Stimulated activated CD4-positive, alpha-beta T cell treated with anti-CD3 and anti-CD28 coated beads, TNF-alpha, amount 100 ng/mL, for 48 hours (primary cell): ENCODE measurements around the gene ERVFRD-1.
"Not testable (repeated sequence)": the region's sequence is repeated elsewhere in the genome, so short reads cannot be mapped to it uniquely, and the experiment has no call there.

ENCODE experiments used
- DNase-seq, 3 donors: peaks; one replicate each; pipeline ENCODE4 v3.0.0-alpha.2; 2020; ENCODE audit warnings: low read depth in 3 of 3

The ERVFRD-1 gene

DNA sequence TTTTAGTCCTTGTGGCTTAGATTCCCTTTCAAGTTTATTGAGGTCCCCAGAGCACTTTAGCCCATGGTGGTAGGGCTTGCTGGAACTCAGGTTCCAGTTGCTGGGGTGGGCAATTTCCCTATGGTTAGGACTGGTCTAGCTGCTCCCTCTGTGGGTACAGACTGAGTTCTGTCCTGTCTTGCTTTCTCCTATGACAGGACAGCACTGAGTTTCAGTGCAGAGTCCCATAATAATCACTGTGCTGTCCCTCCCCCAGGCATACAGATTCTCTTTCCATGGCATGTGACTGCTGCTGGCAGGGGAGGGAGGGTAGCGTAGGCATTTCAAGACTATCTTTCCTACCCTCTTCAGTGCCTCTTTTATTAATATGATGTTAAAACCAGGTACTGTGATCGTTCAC lies 17.1 kb upstream of the ERVFRD-1 start:
- no peak for DNase-seq

DNA sequence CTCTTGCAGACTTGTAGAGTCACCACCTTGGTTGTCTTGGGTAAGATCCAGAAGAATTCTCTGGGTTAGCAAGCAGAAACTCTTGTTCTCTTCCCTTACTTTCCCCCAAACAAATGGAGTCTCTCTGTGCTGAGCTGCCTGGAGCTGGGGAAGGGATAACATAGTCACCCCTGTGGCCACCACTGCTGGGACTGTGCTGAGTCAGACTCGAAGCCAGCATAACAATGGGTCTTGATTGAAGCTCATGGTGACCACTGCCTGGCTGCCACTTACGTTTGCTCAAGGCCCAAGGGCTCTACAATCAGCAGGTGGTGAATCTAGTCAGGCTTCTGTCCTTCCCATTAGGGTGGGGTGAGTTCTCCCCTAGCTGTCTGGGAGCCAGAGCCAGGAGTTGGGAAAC lies 15.4 kb upstream of the ERVFRD-1 start:
- no peak for DNase-seq

DNA sequence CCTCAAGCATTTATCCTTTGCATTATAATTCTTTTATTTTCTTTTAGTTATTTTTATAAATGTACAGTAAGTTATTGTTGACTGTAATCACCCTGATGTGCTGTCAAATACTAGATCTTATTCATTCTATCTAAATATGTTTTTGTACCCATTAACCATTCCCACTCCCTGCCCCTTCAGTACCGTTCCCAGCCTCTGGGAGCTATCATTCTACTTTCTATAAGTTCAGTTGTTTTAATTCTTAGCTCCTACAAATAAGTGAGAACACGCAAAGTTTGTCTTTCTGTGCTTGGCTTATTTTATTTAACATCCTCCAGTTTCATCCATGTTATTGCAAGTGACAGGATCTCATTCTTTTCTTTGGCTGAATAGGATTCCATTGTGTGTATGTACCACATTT lies 12.5 kb upstream of the ERVFRD-1 start:
- no peak for DNase-seq

DNA sequence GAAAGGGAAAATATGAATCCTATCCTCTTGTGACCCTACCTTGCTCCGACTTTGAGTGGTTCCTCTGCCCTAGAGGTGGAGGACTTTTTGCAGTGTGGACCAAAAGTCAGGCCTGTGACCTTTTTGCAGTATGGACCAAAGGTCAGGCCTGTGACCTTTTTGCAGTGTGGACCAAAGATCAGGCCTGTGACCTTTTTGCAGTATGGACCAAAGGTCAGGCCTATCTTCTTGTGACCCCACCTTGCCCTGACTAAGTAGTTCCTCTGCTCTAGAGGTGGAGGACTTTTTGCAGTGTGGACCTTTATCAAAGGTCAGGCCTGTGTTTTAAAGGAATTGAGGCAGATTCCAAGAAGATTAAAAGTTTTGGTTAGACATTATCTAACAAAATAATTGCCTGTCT lies 10.9 kb upstream of the ERVFRD-1 start:
- no peak for DNase-seq

DNA sequence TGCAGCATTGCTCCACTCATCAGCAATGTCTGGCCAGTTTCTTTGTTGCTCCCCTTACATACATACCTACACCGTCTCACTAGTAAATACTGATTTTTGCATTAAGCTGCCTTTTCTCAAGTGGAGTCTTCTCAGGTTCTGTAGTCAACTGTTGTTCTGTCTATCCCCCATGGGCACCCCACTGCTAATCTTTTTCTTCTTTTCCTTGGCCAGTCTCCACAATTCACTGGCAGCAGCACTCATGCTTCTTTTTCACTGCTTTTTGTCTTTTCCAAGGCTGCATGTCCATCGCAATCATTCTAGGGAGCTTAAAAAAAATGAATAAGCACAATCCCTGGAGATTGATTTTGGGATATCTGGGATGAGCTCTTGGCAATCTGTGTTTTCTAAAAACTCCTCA lies 10.3 kb upstream of the ERVFRD-1 start:
- no peak for DNase-seq

DNA sequence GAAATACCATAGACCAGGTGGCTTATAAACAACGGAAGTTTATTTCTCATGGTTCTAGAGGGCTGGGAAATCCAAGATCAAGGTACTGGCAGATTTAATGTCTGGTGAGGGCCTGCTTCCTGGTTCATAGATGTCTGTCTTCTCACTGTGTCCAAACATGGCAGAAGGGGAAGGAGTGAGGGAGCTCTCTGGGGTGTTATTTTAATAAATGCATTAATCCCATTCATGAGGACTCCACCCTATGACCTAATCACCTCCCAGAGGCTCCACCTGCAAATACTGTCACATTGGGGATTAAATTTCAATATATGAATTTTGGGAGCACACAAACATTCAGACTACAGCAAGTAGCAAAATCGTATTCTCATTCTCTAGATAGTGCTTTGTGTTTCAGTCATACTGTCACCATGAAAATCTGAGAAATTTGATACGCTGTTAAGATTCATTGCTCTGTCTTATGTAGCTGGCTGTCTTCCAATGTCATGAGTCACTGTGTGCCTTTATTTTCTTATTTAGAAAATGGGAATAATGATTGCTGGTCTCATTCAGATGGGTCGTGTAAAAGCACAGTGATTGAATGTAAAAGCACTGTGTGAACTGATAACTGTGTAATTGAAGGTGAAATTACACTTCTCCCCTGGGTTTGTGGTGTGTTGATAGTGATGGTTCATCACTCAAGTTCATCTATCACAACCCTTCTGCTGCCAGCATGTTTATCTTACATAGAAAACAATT lies 8.9 kb upstream of the ERVFRD-1 start:
- no peak for DNase-seq

DNA sequence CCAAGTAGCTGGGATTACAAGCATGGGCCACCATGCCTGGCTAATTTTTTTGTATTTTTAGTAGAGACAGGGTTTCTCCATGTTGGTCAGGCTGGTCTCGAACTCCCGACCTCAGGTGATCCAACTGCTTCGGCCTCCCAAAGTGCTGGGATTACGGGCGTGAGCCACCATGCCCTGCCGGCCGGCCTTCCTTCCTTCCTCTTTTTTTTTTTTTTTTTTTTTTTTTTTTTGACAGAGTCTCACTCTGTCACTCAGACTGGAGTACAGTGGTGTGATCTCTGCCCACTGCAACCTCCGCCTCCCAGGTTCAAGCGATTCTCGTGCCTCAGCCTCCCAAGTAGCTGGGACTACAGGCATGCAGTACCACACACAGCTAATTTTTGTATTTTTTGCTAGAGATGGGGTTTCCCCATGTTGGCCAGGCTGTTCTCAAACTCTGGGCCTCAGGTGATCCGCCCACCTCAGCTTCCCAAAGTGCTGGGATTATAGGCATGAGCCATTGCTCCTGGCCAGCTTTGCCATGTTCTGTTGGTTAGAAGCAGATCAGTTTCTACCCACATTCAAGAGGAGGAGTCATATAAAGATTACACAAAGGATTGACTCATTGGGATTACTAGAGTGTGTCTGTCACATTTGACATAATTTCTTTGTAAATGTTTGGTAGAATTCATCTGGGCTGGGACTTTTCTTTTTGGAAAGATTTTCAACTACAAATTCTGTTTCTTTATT lies 4.4 kb upstream of the ERVFRD-1 start:
- peak in 2 of 3 donors; percentile 27 to 28 for DNase-seq

DNA sequence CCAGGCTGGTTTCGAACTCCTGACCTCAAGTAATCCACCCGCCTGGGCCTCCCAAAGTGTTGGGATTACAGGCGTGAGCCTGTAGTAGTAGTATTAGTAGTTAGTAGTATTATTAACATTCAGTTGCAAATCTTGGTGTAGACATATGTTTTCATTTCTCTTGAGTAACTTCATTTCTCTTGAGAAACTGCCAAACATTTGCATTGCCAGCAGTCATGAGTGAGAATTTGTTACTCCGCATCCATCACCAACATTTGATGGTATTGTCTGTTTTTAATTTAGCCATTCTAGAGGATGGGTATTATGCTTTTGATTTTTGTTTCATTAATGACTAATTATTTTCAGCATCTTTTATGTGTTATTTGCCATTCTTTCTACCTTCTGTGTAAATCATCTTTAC lies 1.5 kb upstream of the ERVFRD-1 start:
- DNase-seq: no peak

DNA sequence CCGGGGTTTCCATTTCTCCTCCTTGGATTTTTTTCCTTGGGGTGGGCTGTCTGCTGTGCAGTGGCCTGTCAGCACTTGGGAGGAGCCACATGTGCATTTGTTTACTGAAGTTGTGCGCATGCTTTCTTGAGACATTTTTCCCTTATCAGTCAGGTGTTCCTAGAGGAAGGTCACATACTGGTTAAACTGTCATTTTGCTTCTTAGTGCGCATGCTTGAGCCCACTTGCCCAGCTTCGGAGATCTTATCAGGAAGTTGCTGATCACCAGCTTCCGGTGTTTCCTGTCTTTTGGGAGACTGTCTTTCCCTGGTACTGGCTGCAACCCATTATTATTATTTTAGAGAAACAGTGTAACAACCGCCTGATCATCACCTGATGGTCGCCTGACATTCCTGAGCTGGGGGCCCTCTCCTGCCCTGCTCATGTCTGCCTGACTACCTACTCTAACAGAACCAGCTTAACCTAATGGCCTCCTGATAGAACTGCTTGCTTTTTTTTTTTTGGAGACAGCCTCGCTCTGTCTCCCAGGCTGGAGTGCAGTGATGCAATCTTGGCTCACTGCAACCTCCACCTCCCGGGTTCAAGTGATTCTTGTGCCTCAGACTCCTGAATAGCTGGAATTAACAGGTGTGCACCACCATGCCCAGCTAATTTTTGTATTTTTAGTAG lies 378 bp upstream of the ERVFRD-1 start:
- DNase-seq: no peak

DNA sequence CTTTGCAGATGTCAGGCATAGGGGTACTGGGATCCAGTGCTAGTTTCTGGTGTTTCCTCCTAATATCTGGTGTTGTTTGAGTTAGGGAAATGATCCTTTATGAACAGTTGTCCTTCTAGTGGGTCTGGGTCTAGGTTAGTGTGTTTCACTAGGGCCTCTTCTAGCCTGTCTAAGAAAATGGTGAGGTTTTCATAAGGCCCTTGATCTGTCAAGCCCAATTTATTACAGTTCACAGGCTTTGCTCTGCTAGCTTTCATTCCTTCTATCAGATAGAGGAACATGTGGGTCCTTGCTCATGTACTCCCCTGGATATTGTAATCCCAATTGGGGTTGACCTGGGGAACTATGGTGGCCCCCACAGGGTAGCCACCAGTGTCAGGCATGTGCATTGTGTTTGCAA lies 2.8 kb downstream of the ERVFRD-1 start:
- DNase-seq: no peak

DNA sequence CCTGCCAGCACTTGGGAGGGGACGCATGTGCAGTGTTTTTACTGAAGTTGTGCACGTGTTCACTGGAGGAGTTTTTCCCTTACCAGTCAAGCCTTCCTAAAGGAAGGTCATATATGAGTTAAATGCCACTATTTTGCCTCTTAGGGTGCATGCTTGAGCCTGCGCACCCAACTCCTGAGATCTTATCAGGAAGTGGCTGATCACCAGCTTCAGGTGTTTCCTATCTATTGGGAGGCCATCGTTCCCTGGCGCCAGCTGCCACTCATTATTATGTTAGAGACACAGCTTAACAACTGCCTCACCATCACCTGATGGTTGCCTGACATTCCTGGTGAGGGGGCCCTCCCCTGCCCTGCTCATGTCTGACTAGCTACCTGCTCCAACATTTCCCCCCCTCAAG lies 8.5 kb downstream of the ERVFRD-1 start:
- DNase-seq: no peak

DNA sequence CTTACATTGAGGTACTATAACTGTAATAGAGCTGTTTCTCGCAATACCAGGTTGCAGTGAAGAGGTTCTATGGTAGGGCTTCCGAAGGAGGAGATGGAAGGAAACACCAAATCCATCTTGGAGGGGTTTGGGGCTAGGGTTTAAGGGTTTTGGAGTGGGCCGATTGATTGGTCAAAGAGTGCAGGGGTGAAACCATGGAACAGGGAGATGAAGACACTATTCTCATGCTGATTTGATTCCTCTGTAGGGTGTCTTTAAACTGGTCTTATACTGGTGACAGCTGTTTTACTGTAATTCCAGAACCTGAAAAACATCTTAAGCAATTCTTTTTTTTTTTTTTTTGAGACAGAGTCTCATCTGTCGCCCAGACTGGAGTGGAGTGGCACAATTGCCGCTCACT lies 10.1 kb downstream of the ERVFRD-1 start:
- DNase-seq: no peak

DNA sequence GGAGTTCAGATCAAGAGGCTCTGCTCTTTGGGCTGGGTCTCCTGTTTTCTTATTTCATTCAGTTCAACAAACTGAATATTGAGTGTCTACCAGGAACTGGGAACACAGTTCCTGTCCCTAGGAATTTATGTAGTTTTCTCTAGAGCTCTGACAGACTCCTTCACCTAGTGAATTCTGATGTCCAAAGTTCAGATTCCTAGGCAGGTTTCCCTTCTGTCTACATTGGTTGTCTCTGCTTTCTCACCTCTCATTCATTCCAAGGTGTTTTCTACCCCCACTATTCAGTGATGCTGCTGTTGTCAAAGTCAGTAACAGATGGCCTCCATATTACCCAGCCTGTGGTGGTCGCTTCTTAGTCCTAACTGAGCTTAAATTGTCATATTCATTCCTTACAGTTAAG lies 13.5 kb downstream of the ERVFRD-1 start:
- DNase-seq: no peak

DNA sequence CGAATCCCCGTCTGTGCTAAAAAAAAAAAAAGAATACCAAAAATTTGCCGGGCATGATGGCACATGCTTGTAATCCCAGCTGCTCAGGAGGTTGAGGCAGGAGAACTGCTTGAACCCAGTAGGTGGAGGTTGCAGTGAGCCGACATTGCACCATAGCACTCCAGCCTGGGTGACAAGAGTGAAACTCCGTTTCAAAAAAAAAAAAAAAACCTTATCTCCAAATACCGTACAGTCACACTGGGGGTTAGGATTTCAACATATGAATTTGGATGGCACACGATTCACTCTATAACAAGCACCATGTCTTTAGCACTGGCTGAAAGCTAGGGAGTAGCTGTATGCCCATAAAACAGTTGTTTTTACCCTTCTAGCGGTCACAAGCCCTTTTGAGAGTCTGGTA lies 14.0 kb downstream of the ERVFRD-1 start:
- no peak for DNase-seq

DNA sequence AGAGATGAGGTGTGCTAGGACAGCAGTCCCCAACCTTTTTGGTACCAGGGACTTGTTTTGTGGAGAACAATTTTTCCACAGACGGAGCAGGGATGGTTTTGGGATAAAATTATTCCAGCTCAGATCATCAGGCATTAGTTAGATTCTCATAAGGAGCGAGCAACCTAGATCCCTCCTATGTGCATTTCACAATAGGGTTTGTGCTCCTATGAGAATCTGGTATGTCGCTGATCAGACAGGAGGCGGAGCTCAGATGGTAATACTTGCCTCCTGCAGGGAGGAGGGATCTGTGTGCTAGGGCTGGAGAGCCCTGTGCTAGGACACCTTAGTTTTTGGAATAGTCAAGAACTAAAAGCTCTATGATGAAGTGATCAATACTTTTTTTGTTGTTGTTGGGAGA lies 15.4 kb downstream of the ERVFRD-1 start:
- no peak for DNase-seq

DNA sequence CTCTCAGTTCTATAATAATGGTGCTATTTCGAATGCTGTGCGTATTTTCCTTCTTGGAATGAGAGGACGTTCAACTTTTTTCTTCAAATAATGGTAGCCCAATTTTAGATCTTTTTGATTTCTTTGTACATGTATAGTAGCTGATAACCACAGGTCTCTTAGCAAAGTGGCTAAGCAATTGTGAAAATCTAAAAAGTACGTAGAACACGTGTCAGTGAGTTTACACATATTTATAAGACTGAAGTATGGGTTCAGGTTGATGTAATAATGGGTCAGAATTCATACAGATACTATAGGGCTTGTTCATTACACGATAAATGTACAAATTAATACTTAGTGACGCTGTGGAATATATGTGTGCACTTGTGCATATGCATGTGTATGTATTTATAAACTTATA lies 16.6 kb downstream of the ERVFRD-1 start:
- no peak for DNase-seq

DNA sequence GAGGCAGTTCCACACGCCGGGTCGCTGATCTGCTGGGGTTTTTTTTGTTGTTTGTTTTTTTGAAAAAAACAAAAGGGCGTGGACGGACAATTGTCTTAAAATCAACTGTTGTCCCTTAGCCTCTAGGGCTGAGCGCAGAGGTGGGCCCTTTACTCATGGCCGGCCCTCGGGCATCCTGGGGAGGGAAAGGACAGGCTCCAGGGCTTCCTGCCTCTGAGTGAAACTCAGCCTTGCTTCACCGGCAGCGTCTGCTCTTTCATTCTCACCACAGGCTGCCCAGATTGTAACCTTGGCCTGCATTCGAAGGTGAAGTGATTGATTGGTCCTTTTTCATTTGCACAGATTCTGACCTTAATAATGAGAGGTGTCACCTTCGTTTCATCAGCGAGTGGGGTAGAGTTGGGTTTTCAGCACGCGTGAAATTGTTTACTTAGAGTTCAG lies 17.1 kb downstream of the ERVFRD-1 start:
- DNase-seq: peak in 2 of 3 donors; percentile 5 to 30

DNA sequence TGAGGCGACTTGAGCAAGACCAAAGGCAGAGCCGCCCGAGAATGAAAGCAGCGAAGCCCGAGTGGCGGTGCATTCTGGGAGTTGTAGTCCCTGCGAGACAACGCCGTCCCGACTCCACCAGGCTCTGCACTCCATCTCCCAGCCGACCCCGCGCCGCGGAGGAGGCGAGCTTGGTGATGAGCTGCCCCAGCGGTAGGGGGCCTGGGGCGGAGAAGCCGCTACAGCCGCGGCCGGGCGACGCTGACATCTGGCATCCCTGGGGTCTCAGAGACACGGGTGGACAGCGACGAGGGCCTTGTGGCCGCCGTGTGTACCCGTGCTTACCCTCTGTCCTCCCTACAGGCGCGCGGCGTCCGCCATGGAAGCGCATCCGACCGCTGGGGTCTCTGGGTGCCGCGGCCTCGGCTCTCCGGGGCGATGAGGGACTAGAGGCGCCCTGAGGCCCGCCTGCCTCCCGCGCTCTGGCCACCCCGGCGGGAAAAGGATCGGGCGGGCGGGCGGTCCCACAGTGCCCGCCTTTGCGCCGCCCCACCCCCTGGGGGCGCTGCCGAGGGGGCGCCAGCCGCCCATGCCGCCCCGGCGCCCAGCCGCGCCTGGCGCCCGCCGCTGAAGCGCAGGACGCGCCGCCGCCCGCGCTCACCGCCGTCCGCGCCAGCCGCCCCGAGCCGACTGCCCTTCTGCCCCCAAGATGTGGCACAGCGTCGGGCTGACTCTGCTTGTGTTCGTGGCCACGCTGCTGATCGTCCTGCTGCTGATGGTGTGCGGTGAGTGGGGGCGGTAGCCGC lies 17.7 kb downstream of the ERVFRD-1 start, which contains the start of gene SMIM13:
Gene SMIM13 (plus strand): TSS at position 209 of the 785 bp plus-strand sequence. CDS start 480 bp downstream, at position 689.
- DNase-seq: peak; percentile 88 to 93 (median 92)

DNA sequence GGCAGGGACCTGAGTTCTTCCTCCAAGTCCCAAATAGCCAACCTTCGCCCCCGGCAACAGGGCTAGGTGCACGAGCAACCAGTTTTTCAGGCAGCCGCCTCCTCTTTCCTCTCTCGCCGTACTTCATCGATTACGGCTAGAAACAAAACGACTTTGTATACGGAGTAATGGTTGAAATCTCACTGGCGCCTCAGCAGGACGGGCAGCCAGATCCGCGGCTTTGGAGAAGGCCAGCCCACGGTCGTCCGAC lies 18.2 kb downstream of the ERVFRD-1 start:
- DNase-seq: no peak

DNA sequence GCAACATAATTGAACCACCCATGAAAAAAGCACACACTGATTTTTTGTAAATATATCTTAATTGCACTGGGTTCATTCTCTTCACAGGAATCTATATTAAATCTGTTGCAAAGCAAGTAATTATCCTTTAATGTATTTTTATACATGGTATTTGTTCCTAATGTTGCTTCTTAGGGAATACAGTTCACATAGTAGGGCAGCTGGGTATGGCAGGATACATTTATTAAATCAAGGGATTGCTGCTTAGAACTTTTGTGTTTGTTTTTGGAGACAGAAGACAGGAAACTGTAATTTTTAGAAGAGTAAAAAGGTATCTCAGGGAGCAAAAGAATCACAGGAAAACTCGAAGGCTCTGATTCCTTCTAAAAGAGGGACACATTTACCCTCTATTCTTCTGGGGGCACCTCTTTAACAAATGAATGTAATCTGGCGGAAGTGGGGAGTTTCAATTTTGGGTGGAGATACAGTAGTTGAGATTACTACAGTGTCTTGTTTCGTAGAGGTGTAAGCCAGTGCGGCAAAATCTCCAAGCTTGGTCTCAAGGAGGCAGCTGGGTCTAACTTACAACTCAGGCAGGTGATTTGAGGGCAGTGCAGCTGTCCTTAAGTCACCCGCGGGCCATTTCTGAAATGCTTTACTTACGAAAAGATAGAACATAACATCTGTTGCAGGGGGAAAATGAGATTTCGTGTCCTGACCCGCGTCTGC lies 18.7 kb downstream of the ERVFRD-1 start:
- DNase-seq: peak in 1 of 3 donors; percentile 15

DNA sequence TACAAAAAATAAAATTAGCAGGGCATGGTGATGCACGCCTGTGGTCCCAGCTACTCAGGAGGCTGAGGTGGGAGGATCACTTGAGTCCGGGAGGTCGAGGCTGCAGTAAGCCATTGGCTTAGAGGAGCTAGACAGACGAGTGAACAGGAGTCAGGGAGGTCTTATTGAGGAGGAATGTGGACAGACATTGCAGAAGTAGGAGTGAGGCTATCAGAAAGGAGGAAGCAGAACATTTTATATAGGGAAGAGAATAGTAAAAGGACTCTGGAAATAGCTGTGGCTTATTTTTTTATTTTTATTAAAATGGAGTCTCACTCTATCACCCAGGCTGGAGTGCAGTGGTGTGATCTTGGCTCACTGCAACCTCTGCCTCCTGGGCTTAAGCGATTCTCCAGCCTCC lies 20.4 kb downstream of the ERVFRD-1 start:
- not testable (repeated sequence) for DNase-seq

DNA sequence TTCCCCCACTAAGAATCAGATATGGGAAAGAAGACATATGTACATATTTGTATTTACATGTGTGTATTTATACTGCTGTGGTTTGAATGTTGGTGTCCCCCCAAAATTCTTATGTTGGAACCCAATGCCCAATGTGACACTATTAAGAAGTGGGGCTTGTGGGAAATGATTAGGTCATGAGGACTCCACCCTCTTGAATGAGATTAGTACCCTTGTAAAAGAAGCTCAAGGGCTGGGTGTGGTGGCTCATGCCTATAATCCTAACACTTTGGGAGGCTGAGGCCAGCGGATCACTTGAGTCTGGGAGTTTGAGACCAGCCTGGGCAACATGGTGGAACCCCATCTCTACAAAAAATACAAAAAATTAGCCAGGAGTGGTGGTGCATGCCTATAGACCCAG lies 21.8 kb downstream of the ERVFRD-1 start:
- DNase-seq: no peak
